WTC11 (cell line): Measurements from ENCODE around the gene GCKR. TPM values are rescaled to one million over a fixed set of nuclear protein-coding genes. Genes with fewer than 3 reads are reported as not detected.

Source experiments
- ATAC-seq: fragments of 200-7000 bp; cut with Tn5 transposase; 2 replicates; pipeline ENCODE4 v1.10.0; 2021; ENCODE audit warnings: mild to moderate bottlenecking, moderate library complexity
- CTCF ChIA-PET: fragments of 300-600 bp; sonication (Branson Sonifier 250); formaldehyde crosslinking; loops from one replicate; lab custom pipeline; 2021; ENCODE audit warnings: antibody characterized with exemption; lab: Charles Lee
- POLR2A ChIA-PET: fragments of 350-600 bp; sonication (Branson Sonifier 250); formaldehyde crosslinking; loops from one replicate; lab custom pipeline; 2021; ENCODE audit warnings: antibody characterized with exemption; lab: Charles Lee
- DNase-seq: peaks from one replicate; pipeline ENCODE4 v3.0.0; 2021; ENCODE audit warnings: low spot score
- H3K27ac Mint-ChIP-seq: 2 replicates; pipeline ENCODE4 v1.8.0; 2021; ENCODE audit warnings: mixed read lengths
- H3K27me3 Mint-ChIP-seq: 2 replicates; pipeline ENCODE4 v1.8.0; 2021; ENCODE audit warnings: low read depth, mild to moderate bottlenecking, moderate library complexity, mixed read lengths
- H3K36me3 Mint-ChIP-seq: 2 replicates; pipeline ENCODE4 v1.8.0; 2021; ENCODE audit warnings: mixed read lengths
- H3K4me1 Mint-ChIP-seq: 2 replicates; pipeline ENCODE4 v1.8.0; 2022; ENCODE audit warnings: mixed read lengths
- H3K4me3 Mint-ChIP-seq: 2 replicates; pipeline ENCODE4 v1.8.0; 2021; ENCODE audit warnings: mild to moderate bottlenecking, moderate library complexity, mixed read lengths
- H3K9me3 Mint-ChIP-seq: 2 replicates; pipeline ENCODE4 v1.8.0; 2021; ENCODE audit warnings: mixed read lengths
- AR ChIP-seq: fragments of 250-450 bp; sonication (Bioruptor Pico); IDR thresholded peaks from 2 replicates; pipeline ENCODE4 v1.9.0; 2021; ENCODE audit warnings: mild to moderate bottlenecking
- ARID4B ChIP-seq: sonication (generic); formaldehyde crosslinking; IDR thresholded peaks from 2 replicates; pipeline ENCODE4 v1.8.0; 2023; ENCODE audit warnings: missing genetic modification reagents, mild to moderate bottlenecking, borderline replicate concordance
- CBFB ChIP-seq: sonication (generic); formaldehyde crosslinking; IDR thresholded peaks from 2 replicates; pipeline ENCODE4 v1.8.1; 2022; ENCODE audit warnings: mild to moderate bottlenecking, low read depth, missing genetic modification reagents
- CREB1 ChIP-seq: sonication (generic); formaldehyde crosslinking; IDR thresholded peaks from 2 replicates; pipeline ENCODE4 v1.8.0; 2023; ENCODE audit warnings: mild to moderate bottlenecking, missing genetic modification reagents
- ESRRA ChIP-seq: sonication (generic); formaldehyde crosslinking; IDR thresholded peaks from 2 replicates; pipeline ENCODE4 v1.8.1; 2022; ENCODE audit warnings: mild to moderate bottlenecking, missing genetic modification reagents, borderline replicate concordance
- GRHL2 ChIP-seq: fragments of 250-450 bp; sonication (Bioruptor Pico); IDR thresholded peaks from 2 replicates; pipeline ENCODE4 v1.8.0; 2022; ENCODE audit warnings: mild to moderate bottlenecking, moderate library complexity; ENCODE audit not compliant: insufficient replicate concordance, severe bottlenecking
- JAZF1 ChIP-seq: fragments of 250-450 bp; sonication (Bioruptor Pico); IDR thresholded peaks from 2 replicates; pipeline ENCODE4 v1.9.0; 2021; ENCODE audit warnings: moderate library complexity, mild to moderate bottlenecking, inconsistent platforms
- NR1H2 ChIP-seq: sonication (generic); formaldehyde crosslinking; IDR thresholded peaks from 2 replicates; pipeline ENCODE4 v1.9.0; 2021; ENCODE audit warnings: mild to moderate bottlenecking, moderate library complexity, missing genetic modification reagents
- PRRX2 ChIP-seq: fragments of 250-450 bp; sonication (Bioruptor Pico); IDR thresholded peaks from 2 replicates; pipeline ENCODE4 v1.8.0; 2021; ENCODE audit warnings: mild to moderate bottlenecking
- RELA ChIP-seq: sonication (generic); formaldehyde crosslinking; IDR thresholded peaks from 2 replicates; pipeline ENCODE4 v1.8.1; 2022; ENCODE audit warnings: missing genetic modification reagents, mild to moderate bottlenecking, borderline replicate concordance
- SP1 ChIP-seq: sonication (generic); formaldehyde crosslinking; conservative IDR thresholded peaks from 2 replicates; pipeline ENCODE4 v1.8.1; 2022; ENCODE audit warnings: missing genetic modification reagents
- TEAD1 ChIP-seq: sonication (generic); formaldehyde crosslinking; IDR thresholded peaks from 2 replicates; pipeline ENCODE4 v1.8.0; 2022; ENCODE audit warnings: mild to moderate bottlenecking, missing genetic modification reagents
- ZBTB21 ChIP-seq: sonication (generic); formaldehyde crosslinking; IDR thresholded peaks from 2 replicates; pipeline ENCODE4 v1.8.1; 2023; ENCODE audit warnings: mild to moderate bottlenecking, missing genetic modification reagents, borderline replicate concordance
- ZNF138 ChIP-seq: sonication (generic); formaldehyde crosslinking; conservative IDR thresholded peaks from 2 replicates; pipeline ENCODE4 v1.8.1; 2022; ENCODE audit warnings: mild to moderate bottlenecking, moderate library complexity, missing genetic modification reagents
- ZNF396 ChIP-seq: fragments of 250-450 bp; sonication (Bioruptor Pico); IDR thresholded peaks from 2 replicates; pipeline ENCODE4 v1.8.0; 2021; ENCODE audit warnings: mild to moderate bottlenecking, moderate library complexity, borderline replicate concordance
- total RNA-seq: library from RNA; stranded (reverse); gene quantifications from 3 replicates; pipeline ENCODE4 v1.2.3, GENCODE V29; 2021
- TF ChIP-seq, protein P1 (sequence below): sonication (generic); formaldehyde crosslinking; IDR thresholded peaks from 2 replicates; pipeline ENCODE4 v1.8.1; 2022; ENCODE audit warnings: low read depth, missing genetic modification reagents, borderline replicate concordance
- TF ChIP-seq, protein P2 (sequence below): sonication (generic); formaldehyde crosslinking; IDR thresholded peaks from 2 replicates; pipeline ENCODE4 v1.8.1; 2023; ENCODE audit warnings: mild to moderate bottlenecking, missing genetic modification reagents, moderate library complexity
- TF ChIP-seq, protein P3 (sequence below): sonication (generic); formaldehyde crosslinking; IDR thresholded peaks from 2 replicates; pipeline ENCODE4 v1.8.0; 2022; ENCODE audit warnings: mild to moderate bottlenecking, missing genetic modification reagents
- TF ChIP-seq, protein P4 (sequence below): fragments of 200-600 bp; IDR thresholded peaks from 2 replicates; pipeline ENCODE4 v1.8.0; 2022; ENCODE audit warnings: antibody characterized with exemption

Gene GCKR
- total RNA-seq, 1 experiment from 2014 or later: 0.72 TPM

GRCh38 chr2:27494284-27494943 lies 2.2 kb upstream of the GCKR start:
- H3K4me1 Mint-ChIP-seq: peaks cover 26% of the 10 kb centered on the region
- no peak for TF ChIP-seq RELA (CRISPR knock-in tag)
- TF ChIP-seq, all 79 proteins: peak for 0
- peak; percentile 6 for ATAC-seq
- CTCF ChIA-PET: interaction anchor here (0.5 to 2.2 kb wide), 4 partner anchors 14 to 1072 kb away, joined by 3 to 6 read pairs (median 4); no protein-coding TSS in a partner anchor
- H3K36me3 Mint-ChIP-seq: no peaks in the 10 kb centered on the region
- POLR2A ChIA-PET: interaction anchor here (0.5 to 0.6 kb wide), 4 partner anchors 64 to 361 kb away, joined by 3 to 6 read pairs (median 4); no protein-coding TSS in a partner anchor
- DNase-seq: peak; percentile 28
- H3K27ac Mint-ChIP-seq: no peak overlapping the region
- H3K4me3 Mint-ChIP-seq: peak overlapping the region; percentile 76
- H3K9me3 Mint-ChIP-seq: no peaks in the 10 kb centered on the region
- peaks cover 58% of the 10 kb centered on the region for H3K27me3 Mint-ChIP-seq

DNA sequence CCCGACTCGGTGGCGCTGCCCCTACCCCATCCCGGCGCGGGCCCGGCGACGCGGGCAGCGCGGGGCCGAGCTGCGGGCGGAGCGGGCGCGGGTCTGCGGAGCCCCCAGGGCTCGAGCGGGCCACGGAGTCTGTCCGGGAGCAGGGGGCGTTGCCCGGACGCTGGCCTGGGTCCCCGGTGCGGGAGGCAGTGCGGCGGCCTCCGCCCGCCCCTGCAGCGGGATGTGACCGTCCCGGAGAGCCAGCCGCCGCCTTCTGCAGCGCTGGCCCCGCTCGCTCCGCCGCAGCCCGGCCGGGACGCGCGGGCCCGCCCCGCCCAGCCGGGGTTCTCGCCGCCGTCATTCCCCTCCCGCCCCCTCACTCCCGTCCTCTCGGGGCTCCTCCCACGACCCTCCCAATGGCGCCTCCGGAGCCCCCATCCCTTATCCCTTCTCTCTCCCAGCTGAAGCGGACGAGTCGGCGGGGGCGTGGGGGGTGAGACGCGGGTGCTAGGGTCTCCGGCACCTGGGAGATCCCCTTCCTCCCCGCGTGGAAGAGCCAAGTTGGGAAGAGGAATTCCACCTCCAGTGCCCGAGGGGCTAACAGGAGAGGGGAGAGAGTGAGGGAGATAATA lies 1.6 kb upstream of the GCKR start, which contains the start of gene FNDC4:
TSS of gene FNDC4 (minus strand) at position 257 of the 611 bp plus-strand sequence. CDS start 521 bp downstream, outside the sequence.
- POLR2A ChIA-PET: interaction anchor here (0.5 to 0.6 kb wide), 3 partner anchors 95 to 362 kb away, joined by 3 to 6 read pairs (median 3); no protein-coding TSS in a partner anchor
- DNase-seq (peak; percentile 68), ATAC-seq (peak; percentile 84)
- CTCF ChIA-PET: interaction anchor here (0.6 to 2.2 kb wide), 2 partner anchors 13 to 126 kb away, joined by 3 to 6 read pairs; no protein-coding TSS in a partner anchor
- peaks cover 22% of the 10 kb centered on the region for H3K4me1 Mint-ChIP-seq
- H3K27me3 Mint-ChIP-seq: peaks cover 58% of the 10 kb centered on the region
- no peaks in the 10 kb centered on the region for H3K9me3 Mint-ChIP-seq
- no peak within 1 kb of the TSS for H3K27ac Mint-ChIP-seq
- peak within 1 kb of the TSS; percentile 93 for H3K4me3 Mint-ChIP-seq
- H3K36me3 Mint-ChIP-seq: no peaks in the 10 kb centered on the region
- TF ChIP-seq CBFB (CRISPR knock-in tag): 0 out of 2 replicates have a peak, but pooled peaks have one; percentile 45
- TF ChIP-seq CREB1 (CRISPR knock-in tag): no peak
- TF ChIP-seq ZNF396 (CRISPR knock-in tag): no peak
- TF ChIP-seq AR: no peak
- TF ChIP-seq PRRX2: no peak
- TF ChIP-seq, protein P1, sequence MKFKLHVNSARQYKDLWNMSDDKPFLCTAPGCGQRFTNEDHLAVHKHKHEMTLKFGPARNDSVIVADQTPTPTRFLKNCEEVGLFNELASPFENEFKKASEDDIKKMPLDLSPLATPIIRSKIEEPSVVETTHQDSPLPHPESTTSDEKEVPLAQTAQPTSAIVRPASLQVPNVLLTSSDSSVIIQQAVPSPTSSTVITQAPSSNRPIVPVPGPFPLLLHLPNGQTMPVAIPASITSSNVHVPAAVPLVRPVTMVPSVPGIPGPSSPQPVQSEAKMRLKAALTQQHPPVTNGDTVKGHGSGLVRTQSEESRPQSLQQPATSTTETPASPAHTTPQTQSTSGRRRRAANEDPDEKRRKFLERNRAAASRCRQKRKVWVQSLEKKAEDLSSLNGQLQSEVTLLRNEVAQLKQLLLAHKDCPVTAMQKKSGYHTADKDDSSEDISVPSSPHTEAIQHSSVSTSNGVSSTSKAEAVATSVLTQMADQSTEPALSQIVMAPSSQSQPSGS (CRISPR knock-in tag): no peak
- no peak for TF ChIP-seq ZNF138
- no peak for TF ChIP-seq TEAD1
- no peak for TF ChIP-seq ARID4B (CRISPR knock-in tag)
- TF ChIP-seq, protein P2, sequence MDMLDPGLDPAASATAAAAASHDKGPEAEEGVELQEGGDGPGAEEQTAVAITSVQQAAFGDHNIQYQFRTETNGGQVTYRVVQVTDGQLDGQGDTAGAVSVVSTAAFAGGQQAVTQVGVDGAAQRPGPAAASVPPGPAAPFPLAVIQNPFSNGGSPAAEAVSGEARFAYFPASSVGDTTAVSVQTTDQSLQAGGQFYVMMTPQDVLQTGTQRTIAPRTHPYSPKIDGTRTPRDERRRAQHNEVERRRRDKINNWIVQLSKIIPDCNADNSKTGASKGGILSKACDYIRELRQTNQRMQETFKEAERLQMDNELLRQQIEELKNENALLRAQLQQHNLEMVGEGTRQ (CRISPR knock-in tag): no peak; the same call in 1 of the 2 replicates
- TF ChIP-seq, protein P3, sequence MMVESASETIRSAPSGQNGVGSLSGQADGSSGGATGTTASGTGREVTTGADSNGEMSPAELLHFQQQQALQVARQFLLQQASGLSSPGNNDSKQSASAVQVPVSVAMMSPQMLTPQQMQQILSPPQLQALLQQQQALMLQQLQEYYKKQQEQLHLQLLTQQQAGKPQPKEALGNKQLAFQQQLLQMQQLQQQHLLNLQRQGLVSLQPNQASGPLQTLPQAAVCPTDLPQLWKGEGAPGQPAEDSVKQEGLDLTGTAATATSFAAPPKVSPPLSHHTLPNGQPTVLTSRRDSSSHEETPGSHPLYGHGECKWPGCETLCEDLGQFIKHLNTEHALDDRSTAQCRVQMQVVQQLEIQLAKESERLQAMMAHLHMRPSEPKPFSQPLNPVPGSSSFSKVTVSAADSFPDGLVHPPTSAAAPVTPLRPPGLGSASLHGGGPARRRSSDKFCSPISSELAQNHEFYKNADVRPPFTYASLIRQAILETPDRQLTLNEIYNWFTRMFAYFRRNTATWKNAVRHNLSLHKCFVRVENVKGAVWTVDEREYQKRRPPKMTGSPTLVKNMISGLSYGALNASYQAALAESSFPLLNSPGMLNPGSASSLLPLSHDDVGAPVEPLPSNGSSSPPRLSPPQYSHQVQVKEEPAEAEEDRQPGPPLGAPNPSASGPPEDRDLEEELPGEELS (CRISPR knock-in tag): 0 out of 2 replicates have a peak, but pooled peaks have one; percentile 34
- no peak for TF ChIP-seq ZBTB21 (CRISPR knock-in tag)
- no peak for TF ChIP-seq JAZF1 (CRISPR knock-in tag)
- TF ChIP-seq NR1H2 (CRISPR knock-in tag): no peak
- TF ChIP-seq, protein P4, sequence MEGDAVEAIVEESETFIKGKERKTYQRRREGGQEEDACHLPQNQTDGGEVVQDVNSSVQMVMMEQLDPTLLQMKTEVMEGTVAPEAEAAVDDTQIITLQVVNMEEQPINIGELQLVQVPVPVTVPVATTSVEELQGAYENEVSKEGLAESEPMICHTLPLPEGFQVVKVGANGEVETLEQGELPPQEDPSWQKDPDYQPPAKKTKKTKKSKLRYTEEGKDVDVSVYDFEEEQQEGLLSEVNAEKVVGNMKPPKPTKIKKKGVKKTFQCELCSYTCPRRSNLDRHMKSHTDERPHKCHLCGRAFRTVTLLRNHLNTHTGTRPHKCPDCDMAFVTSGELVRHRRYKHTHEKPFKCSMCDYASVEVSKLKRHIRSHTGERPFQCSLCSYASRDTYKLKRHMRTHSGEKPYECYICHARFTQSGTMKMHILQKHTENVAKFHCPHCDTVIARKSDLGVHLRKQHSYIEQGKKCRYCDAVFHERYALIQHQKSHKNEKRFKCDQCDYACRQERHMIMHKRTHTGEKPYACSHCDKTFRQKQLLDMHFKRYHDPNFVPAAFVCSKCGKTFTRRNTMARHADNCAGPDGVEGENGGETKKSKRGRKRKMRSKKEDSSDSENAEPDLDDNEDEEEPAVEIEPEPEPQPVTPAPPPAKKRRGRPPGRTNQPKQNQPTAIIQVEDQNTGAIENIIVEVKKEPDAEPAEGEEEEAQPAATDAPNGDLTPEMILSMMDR: no peak
- TF ChIP-seq ESRRA (CRISPR knock-in tag): no peak
- no peak for TF ChIP-seq GRHL2 (CRISPR knock-in tag)
- TF ChIP-seq SP1: peak; percentile 70
